ENCODE measurements around the gene ASS1.

The ASS1 gene

GRCh38 chr9:130498918-130499698 lies 54.3 kb downstream of the ASS1 start:
- H3K4me3 ChIP-seq = no peak overlapping the region
- no peaks in the 10 kb centered on the region for H4K20me1 ChIP-seq
- no peaks in the 10 kb centered on the region for H3K27me3 ChIP-seq
- H3K4me1 ChIP-seq = peaks cover 21% of the 10 kb centered on the region
- H3K4me2 ChIP-seq = no peak overlapping the region
- TF ChIP-seq Cebpa-rat (IDR thresholded peaks at IDR 0.05) = no peak
- H3K27ac ChIP-seq = no peak overlapping the region
- no peak overlapping the region for H3K9ac ChIP-seq
- H3K9me3 ChIP-seq = peaks cover 21% of the 10 kb centered on the region
- H3K36me3 ChIP-seq = peaks cover 53% of the 10 kb centered on the region

- peaks cover 13% of the 10 kb centered on the region for H3K9me3 ChIP-seq
- H3K27ac ChIP-seq = no peak overlapping the region
- no peaks in the 10 kb centered on the region for H3K27me3 ChIP-seq
- no peaks in the 10 kb centered on the region for H4K20me1 ChIP-seq
- H3K4me2 ChIP-seq = 0 out of 2 replicates have a peak overlapping the region, but pooled peaks have one; percentile 2
- peaks cover 46% of the 10 kb centered on the region for H3K36me3 ChIP-seq
- no peak overlapping the region for H3K4me3 ChIP-seq
- H3K4me1 ChIP-seq = peaks cover 21% of the 10 kb centered on the region
- no peak for TF ChIP-seq Cebpa-rat (IDR thresholded peaks at IDR 0.05)
- no peak overlapping the region for H3K9ac ChIP-seq
Observed at GRCh38 chr9:130499804-130500263, 55.1 kb downstream of the ASS1 start.

- Histone ChIP-seq H3K27ac (no peak overlapping the region), H3K4me3 (no peak overlapping the region), H4K20me1 (no peaks in the 10 kb centered on the region), H3K36me3 (peaks cover 38% of the 10 kb centered on the region; the same call in 1 of the 2 replicates), H3K9me3 (peaks cover 6% of the 10 kb centered on the region; the same call in 1 of the 2 replicates), H3K4me1 (peaks cover 21% of the 10 kb centered on the region), H3K9ac (no peak overlapping the region), H3K4me2 (0 out of 2 replicates have a peak overlapping the region, but pooled peaks have one; percentile 2), H3K27me3 (no peaks in the 10 kb centered on the region)
- TF ChIP-seq Cebpa-rat (IDR thresholded peaks at IDR 0.05) = no peak
Observed at GRCh38 chr9:130500340-130501180, 55.8 kb downstream of the ASS1 start.

GRCh38 chr9:130501639-130502038 lies 56.9 kb downstream of the ASS1 start:
- H4K20me1 ChIP-seq = no peaks in the 10 kb centered on the region
- no peaks in the 10 kb centered on the region for H3K9me3 ChIP-seq
- no peaks in the 10 kb centered on the region for H3K27me3 ChIP-seq
- no peak overlapping the region for H3K4me3 ChIP-seq
- peaks cover 28% of the 10 kb centered on the region; the same call in 1 of the 2 replicates for H3K36me3 ChIP-seq
- no peak overlapping the region for H3K9ac ChIP-seq
- no peak for TF ChIP-seq Cebpa-rat (IDR thresholded peaks at IDR 0.05)
- no peak overlapping the region for H3K27ac ChIP-seq
- peaks cover 18% of the 10 kb centered on the region for H3K4me1 ChIP-seq
- no peak overlapping the region for H3K4me2 ChIP-seq

GRCh38 chr9:130508218-130508617 lies 63.5 kb downstream of the ASS1 start:
- no peak overlapping the region for H3K4me3 ChIP-seq
- H3K9ac ChIP-seq = no peak overlapping the region
- no peaks in the 10 kb centered on the region for H4K20me1 ChIP-seq
- no peak overlapping the region for H3K27ac ChIP-seq
- H3K27me3 ChIP-seq = no peaks in the 10 kb centered on the region
- H3K4me2 ChIP-seq = no peak overlapping the region
- H3K9me3 ChIP-seq = peaks cover 7% of the 10 kb centered on the region; the same call in 1 of the 2 replicates
- TF ChIP-seq Cebpa-rat (IDR thresholded peaks at IDR 0.05) = no peak
- no peaks in the 10 kb centered on the region for H3K4me1 ChIP-seq
- no peaks in the 10 kb centered on the region for H3K36me3 ChIP-seq

- no peak for TF ChIP-seq Cebpa-rat (IDR thresholded peaks at IDR 0.05)
- Histone ChIP-seq H3K4me3 (no peak overlapping the region), H4K20me1 (no peaks in the 10 kb centered on the region)
Observed at GRCh38 chr9:130512199-130512598, 67.4 kb downstream of the ASS1 start.

GRCh38 chr9:130513078-130513477 lies 68.3 kb downstream of the ASS1 start:
- no peaks in the 10 kb centered on the region for H3K27me3 ChIP-seq
- H4K20me1 ChIP-seq = no peaks in the 10 kb centered on the region
- H3K9me3 ChIP-seq = peaks cover 7% of the 10 kb centered on the region; the same call in 1 of the 2 replicates
- 0 out of 2 replicates have a peak, but pooled peaks cover under 1% of the 10 kb centered on the region for H3K4me1 ChIP-seq
- no peak overlapping the region for H3K4me3 ChIP-seq
- no peak overlapping the region for H3K9ac ChIP-seq
- TF ChIP-seq Cebpa-rat (IDR thresholded peaks at IDR 0.05) = no peak
- H3K27ac ChIP-seq = no peak overlapping the region
- H3K4me2 ChIP-seq = no peak overlapping the region
- no peaks in the 10 kb centered on the region for H3K36me3 ChIP-seq

More at GRCh38 chr9:130512199-130512598, 67.4 kb downstream of the ASS1 start:
- H3K9me3 ChIP-seq = peaks cover 7% of the 10 kb centered on the region; the same call in 1 of the 2 replicates
- H3K36me3 ChIP-seq = no peaks in the 10 kb centered on the region
- H3K27ac ChIP-seq = no peak overlapping the region
- H3K4me1 ChIP-seq = no peaks in the 10 kb centered on the region
- H3K9ac ChIP-seq = no peak overlapping the region
- H3K4me2 ChIP-seq = no peak overlapping the region
- no peaks in the 10 kb centered on the region for H3K27me3 ChIP-seq

GRCh38 chr9:130518233-130518632 lies 73.5 kb downstream of the ASS1 start:
- Histone ChIP-seq H3K27me3 (no peaks in the 10 kb centered on the region), H4K20me1 (no peaks in the 10 kb centered on the region), H3K36me3 (no peaks in the 10 kb centered on the region), H3K4me3 (no peak overlapping the region), H3K9ac (no peak overlapping the region), H3K27ac (no peak overlapping the region), H3K4me1 (peaks cover 27% of the 10 kb centered on the region), H3K4me2 (no peak overlapping the region), H3K9me3 (no peaks in the 10 kb centered on the region)
- no peak for TF ChIP-seq Cebpa-rat (IDR thresholded peaks at IDR 0.05)

GRCh38 chr9:130518943-130519799 lies 74.4 kb downstream of the ASS1 start:
- Histone ChIP-seq H3K4me2 (peak overlapping the region; percentile 48), H3K4me3 (no peak overlapping the region), H3K27me3 (no peaks in the 10 kb centered on the region), H3K27ac (no peak overlapping the region), H3K9me3 (no peaks in the 10 kb centered on the region), H4K20me1 (no peaks in the 10 kb centered on the region), H3K4me1 (peaks cover 27% of the 10 kb centered on the region), H3K36me3 (no peaks in the 10 kb centered on the region), H3K9ac (no peak overlapping the region)
- no peak for TF ChIP-seq Cebpa-rat (IDR thresholded peaks at IDR 0.05)
